ENCODE measurements around the gene SBNO2. TPM values are rescaled to one million over a fixed set of nuclear protein-coding genes. Genes with fewer than 3 reads are reported as not detected.

SBNO2 gene
- total and polyA plus RNA-seq, 2 donors (not counting 3 experiments of a cell fraction or from before 2014, with no cell fraction given): 31.4 to 65.7 TPM

GRCh38 chr19:1134431-1134830, 39.6 kb downstream of the SBNO2 start:
- no peak overlapping the region for H3K4me2 ChIP-seq (ENCODE audit: insufficient read depth, low read length)
- H3K27ac ChIP-seq (ENCODE audit: insufficient read depth, low read depth, low read length): no peak overlapping the region
- no peak overlapping the region for H2AFZ ChIP-seq (ENCODE audit: low read depth, low read length)
- H3K9me3 ChIP-seq (replicated peaks; ENCODE audit: control insufficient read depth, insufficient read depth, low read length): no peaks in the 10 kb centered on the region
- peaks cover 31% of the 10 kb centered on the region for H3K79me2 ChIP-seq (ENCODE audit: control insufficient read depth, insufficient read depth, low read length)
- H4K20me1 ChIP-seq (replicated peaks; ENCODE audit: control insufficient read depth, extremely low read depth, insufficient read depth, low read length): no peaks in the 10 kb centered on the region
- TF ChIP-seq EZH2 (IDR thresholded peaks at IDR 0.05; ENCODE audit: borderline replicate concordance, low read depth, low read length, severe bottlenecking) (no peak), POLR2AphosphoS5 (IDR thresholded peaks at IDR 0.05; ENCODE audit: insufficient read depth, low read depth, low read length) (no peak), CTCF (IDR thresholded peaks at IDR 0.05; ENCODE audit: extremely low read depth in 1 of 2, insufficient read depth in 1 of 2, low read depth in 1 of 2, low read length in 2 of 2) (no peak), MAX (IDR thresholded peaks at IDR 0.05; ENCODE audit: insufficient read depth, insufficient read length) (no peak), JUN (IDR thresholded peaks at IDR 0.05; ENCODE audit: borderline replicate concordance, insufficient read depth, insufficient read length, low read depth) (no peak), MYC (IDR thresholded peaks at IDR 0.05; ENCODE audit: low read depth, low read length) (no peak), POLR2A (IDR thresholded peaks at IDR 0.05; ENCODE audit: low read depth, low read length) (no peak), FOS (IDR thresholded peaks at IDR 0.05; ENCODE audit: borderline replicate concordance, insufficient read depth, low read length) (no peak), GATA2 (IDR thresholded peaks at IDR 0.05; ENCODE audit: insufficient read depth, insufficient read length, low read depth, low read length) (no peak)
- no peak overlapping the region for H3K9ac ChIP-seq (replicated peaks; ENCODE audit: extremely low read depth, insufficient read depth, low read length)
- H3K9me1 ChIP-seq (replicated peaks; ENCODE audit: control insufficient read depth, extremely low read depth, insufficient read depth, low read length): no peaks in the 10 kb centered on the region
- H3K4me3 ChIP-seq (replicated peaks in 1 of 3; ENCODE audit: insufficient read depth in 1 of 3, low read depth in 1 of 3, low read length in 3 of 3): no peak overlapping the region
- H3K4me1 ChIP-seq (ENCODE audit: control insufficient read depth, extremely low read depth, insufficient read depth, low read length): peaks cover 19% of the 10 kb centered on the region
- dilution Hi-C loops (cut with MboI; ENCODE audit: extremely low pct_ligation_motif_present, low sequenced_read_pairs): no loop called here
- H3K36me3 ChIP-seq (ENCODE audit: control insufficient read depth in 2 of 2, extremely low read depth in 1 of 2, insufficient read depth in 2 of 2, low read length in 2 of 2): no peaks in the 10 kb centered on the region
- intact Hi-C loops (cut with micrococcal nuclease): no loop called here
- DNase-seq (ENCODE audit: low read depth, low spot score) (no peak), FAIRE-seq (no peak)
- no TSS peak for BruUV-seq (replicated peaks)
- ChIA-PET CTCF (interaction anchor here (0.8 to 1.4 kb wide), 4 partner anchors 20 to 60 kb away, joined by 3 to 5 read pairs (median 3); no protein-coding TSS in a partner anchor), POLR2A (interaction anchor here (0.7 kb wide), 1 partner anchor 241 kb away, joined by 5 read pairs; the partner anchor contains the start of gene RNU6-9)
- H3K27me3 ChIP-seq (ENCODE audit: control insufficient read depth in 2 of 2, insufficient read depth in 2 of 2, low read length in 2 of 2): no peaks in the 10 kb centered on the region

Measured in endothelial cell of umbilical vein (primary cell).